Measurements from ENCODE around the gene UGT3A1. TPM values are rescaled to one million over a fixed set of nuclear protein-coding genes. Genes with fewer than 3 reads are reported as not detected.

Gene UGT3A1
- total RNA-seq, 2 donors from 2014 or later = not detected

GRCh38 chr5:35938568-35939227 lies 52.5 kb downstream of the UGT3A1 start, which contains the start of gene CAPSL:
Gene CAPSL (minus strand): TSS chr5:35938622. CDS start chr5:35921120, 17,502 bp downstream.
- peak; percentile 27 for DNase-seq
- Histone ChIP-seq H3K9me3 (no peaks in the 10 kb centered on the region), H3K27me3 (no peaks in the 10 kb centered on the region), H3K36me3 (no peaks in the 10 kb centered on the region), H3K4me3 (no peak within 1 kb of the TSS), H3K27ac (no peak within 1 kb of the TSS), H3K4me1 (no peaks in the 10 kb centered on the region), H3K9ac (ENCODE audit: low read depth in 2 of 2, low read length in 2 of 2) (no peak within 1 kb of the TSS)
- TF ChIP-seq CTCF (IDR thresholded peaks at IDR 0.05) = no peak
- intact Hi-C loops (cut with DNase I) = no loop called here

DNA sequence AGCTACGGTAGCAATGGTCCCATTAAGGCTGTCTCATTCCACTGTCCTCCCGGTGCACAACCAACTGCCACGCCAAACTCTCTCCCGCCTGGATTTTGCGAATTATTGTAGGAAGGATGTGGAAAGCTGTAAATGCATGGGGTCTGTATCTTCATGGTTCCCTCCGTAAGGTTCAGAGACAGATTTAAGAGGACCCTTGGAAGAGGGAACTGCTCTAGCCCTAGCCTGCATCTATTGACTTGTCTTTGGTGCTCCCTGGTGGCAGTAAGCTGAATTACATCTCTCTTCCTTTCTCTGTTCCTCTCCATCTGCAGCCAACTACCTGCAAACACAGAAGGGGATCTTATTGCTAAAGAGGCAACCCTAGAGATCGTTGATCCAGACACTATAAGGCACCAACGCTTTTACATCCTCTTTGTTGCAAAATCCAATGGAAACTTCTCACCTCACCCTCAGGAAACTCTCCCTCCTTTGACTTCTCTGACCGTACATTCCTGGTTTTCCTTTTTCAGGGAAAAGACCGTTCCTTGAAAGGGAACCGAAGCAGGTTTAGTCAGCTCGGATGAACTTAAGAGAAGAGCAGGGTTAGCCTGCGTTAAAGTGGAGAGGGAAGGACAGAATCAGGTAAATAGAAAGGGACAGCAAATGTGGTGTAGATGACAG lies 64.7 kb downstream of the UGT3A1 start:
- Histone ChIP-seq H3K36me3 (no peaks in the 10 kb centered on the region), H3K9ac (ENCODE audit: low read depth in 2 of 2, low read length in 2 of 2) (no peak overlapping the region), H3K27ac (no peak overlapping the region), H3K4me1 (no peaks in the 10 kb centered on the region), H3K4me3 (no peak overlapping the region), H3K9me3 (no peaks in the 10 kb centered on the region), H3K27me3 (no peaks in the 10 kb centered on the region)
- peak; percentile 53 for DNase-seq
- intact Hi-C loops (cut with DNase I) = loop anchor here (2.0 to 10.0 kb wide), 2 partner anchors 272 to 838 kb away; no protein-coding TSS in a partner anchor
- TF ChIP-seq CTCF (IDR thresholded peaks at IDR 0.05) = peak; percentile 84

DNA sequence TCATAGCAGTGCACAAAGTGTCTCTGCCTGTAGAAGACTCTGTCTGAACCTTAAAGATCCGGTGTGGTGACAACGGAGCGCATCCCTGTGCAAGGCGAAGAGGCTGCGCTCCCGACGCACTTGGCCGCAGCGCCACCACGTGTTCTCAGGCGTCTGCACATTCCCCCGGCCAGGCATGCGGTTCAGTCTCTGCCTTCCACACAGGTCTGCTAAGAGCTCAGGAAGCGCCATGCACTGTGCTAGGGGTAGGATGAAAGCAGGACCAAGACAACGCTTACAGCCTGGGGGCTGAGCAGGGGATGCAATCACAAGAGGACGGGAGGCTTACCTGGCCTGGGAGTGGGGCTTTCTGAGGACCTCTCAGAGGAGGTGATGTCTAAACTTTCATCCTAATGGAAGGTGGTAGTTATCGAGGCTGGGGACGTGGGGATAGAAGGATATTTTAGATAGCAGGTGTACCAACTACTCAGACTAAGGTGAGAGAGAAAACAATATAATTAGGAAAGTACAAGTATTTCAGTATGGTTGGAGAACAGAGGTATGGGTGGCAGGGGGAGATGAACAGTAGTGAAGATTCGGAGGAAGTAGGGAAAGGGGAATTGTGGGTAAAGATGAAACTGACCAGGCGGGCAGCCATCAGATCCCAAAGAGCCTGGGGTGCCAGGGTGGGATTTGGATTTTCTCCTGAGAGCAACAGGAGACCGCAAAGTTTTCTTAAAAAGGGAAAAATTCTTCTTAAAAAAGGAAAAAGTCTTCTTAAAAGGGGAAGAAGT lies 66.1 kb downstream of the UGT3A1 start:
- Histone ChIP-seq H3K27me3 (no peaks in the 10 kb centered on the region), H3K9ac (ENCODE audit: low read depth in 2 of 2, low read length in 2 of 2) (no peak overlapping the region), H3K36me3 (no peaks in the 10 kb centered on the region), H3K27ac (no peak overlapping the region), H3K4me3 (no peak overlapping the region), H3K4me1 (no peaks in the 10 kb centered on the region), H3K9me3 (no peaks in the 10 kb centered on the region)
- peak; percentile 46 for TF ChIP-seq CTCF (IDR thresholded peaks at IDR 0.05)
- intact Hi-C loops (cut with DNase I) = loop anchor here (2.0 to 10.0 kb wide), 3 partner anchors 146 to 308 kb away; partner anchors contain the start of gene SPEF2
- peak; percentile 55 for DNase-seq

DNA sequence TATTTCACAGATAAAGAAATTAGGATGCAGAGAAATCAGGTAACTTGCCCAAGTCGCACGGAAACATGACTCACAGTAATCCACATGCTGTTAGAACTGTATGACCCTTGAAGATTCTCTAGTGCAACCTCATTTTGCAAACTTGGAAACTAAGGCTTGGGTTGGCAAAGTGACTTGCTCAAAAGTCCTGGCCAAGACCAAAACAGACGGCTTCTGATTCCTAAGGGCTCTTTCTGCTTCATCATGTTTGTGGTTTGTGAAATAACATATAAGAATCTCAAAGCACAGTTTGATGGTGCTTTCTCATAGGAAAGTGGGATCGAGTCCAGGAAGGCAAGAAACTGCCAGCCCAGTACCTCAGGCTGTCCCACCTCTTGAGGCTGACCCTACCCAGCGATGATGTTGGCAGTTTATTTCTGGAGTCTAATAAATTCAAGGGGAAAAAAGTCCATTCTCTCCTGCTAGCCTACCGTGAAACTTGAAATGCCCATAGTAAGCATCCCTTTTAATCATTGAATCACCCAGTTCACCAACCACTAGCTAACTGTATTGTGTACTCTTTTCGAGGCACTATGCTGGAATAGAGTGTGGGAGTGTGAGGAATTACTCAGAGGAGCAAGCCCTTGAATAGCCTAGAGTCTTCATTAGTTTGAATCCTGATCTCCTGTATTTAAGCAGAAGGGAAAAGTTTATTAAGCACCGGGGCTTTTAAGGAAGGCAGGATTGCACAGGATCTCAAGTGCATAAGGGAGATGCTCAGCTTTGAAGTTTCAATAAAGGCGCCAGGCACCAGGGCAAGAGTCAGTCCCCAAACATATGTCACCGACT lies 66.9 kb downstream of the UGT3A1 start:
- Histone ChIP-seq H3K9ac (ENCODE audit: low read depth in 2 of 2, low read length in 2 of 2) (no peak overlapping the region), H3K4me3 (no peak overlapping the region), H3K27me3 (no peaks in the 10 kb centered on the region), H3K4me1 (no peaks in the 10 kb centered on the region), H3K27ac (no peak overlapping the region), H3K9me3 (no peaks in the 10 kb centered on the region), H3K36me3 (no peaks in the 10 kb centered on the region)
- DNase-seq = no peak
- TF ChIP-seq CTCF (IDR thresholded peaks at IDR 0.05) = no peak
- intact Hi-C loops (cut with DNase I) = loop anchor here (2.0 to 10.0 kb wide), 3 partner anchors 146 to 307 kb away; partner anchors contain the start of gene SPEF2

Data from colonic mucosa (tissue), 4 donors.